Mucosa of gallbladder (tissue), 1 donor: ENCODE measurements around the gene MYO1E. TPM values are rescaled to one million over a fixed set of nuclear protein-coding genes. Genes with fewer than 3 reads are reported as not detected.

ENCODE experiments used
- total RNA-seq: library from RNA; stranded (reverse); gene quantifications from one replicate; pipeline ENCODE4 v1.2.1, GENCODE V29; 2021
- donor health status: DM: no; HTN: no; CAD: no.

MYO1E gene
- total RNA-seq, 1 donor from 2014 or later = 204 TPM

Other genes starting within 250 kb of the MYO1E start
- not detected for gene LDHAL6B, start 166.0 kb downstream of the MYO1E start, total RNA-seq
- 2.8 TPM for gene FAM81A, start 65.3 kb upstream of the MYO1E start, total RNA-seq
- gene GCNT3, start 238.9 kb upstream of the MYO1E start, total RNA-seq = 72.3 TPM